Tibial artery (tissue), 4 donors: Measurements from ENCODE around the gene ADCY3.

Source experiments
- DNase-seq, 2 donors: peaks; one replicate each; pipeline ENCODE4 v3.0.0-alpha.2; 2019
- H3K27ac ChIP-seq, 2 donors: fragments of 200-600 bp; sonication (generic) in 1 of 2; 1 replicate in 1 of 2; 2 replicates in 1 of 2; pipeline ENCODE4 v1.5.1; 2018 to 2019; ENCODE audit warnings: mild to moderate bottlenecking in 1 of 2
- H3K27me3 ChIP-seq, 2 donors: fragments of 200-600 bp; sonication (generic) in 1 of 2; one replicate each; pipeline versions ENCODE4 v1.5.1 to v1.6.0; 2016 to 2019
- H3K36me3 ChIP-seq, 3 donors: fragments of 200-600 bp; sonication (generic) in 2 of 3; one replicate each; pipeline ENCODE4 v1.5.1; 2016 to 2019; ENCODE audit warnings: mild to moderate bottlenecking in 2 of 3
- H3K4me1 ChIP-seq, 4 donors: fragments of 200-600 bp; sonication (generic) in 2 of 4; 1 replicate in 3 of 4; 2 replicates in 1 of 4; pipeline ENCODE4 v1.5.1; 2016 to 2019
- H3K4me3 ChIP-seq, 2 donors: fragments of 200-600 bp; sonication (generic) in 1 of 2; 1 replicate in 1 of 2; 2 replicates in 1 of 2; pipeline ENCODE4 v1.5.1; 2018 to 2019; ENCODE audit warnings: mild to moderate bottlenecking in 2 of 2
- H3K9me3 ChIP-seq, 3 donors: fragments of 200-600 bp; sonication (generic) in 1 of 3; one replicate each; pipeline ENCODE4 v1.5.1; 2016 to 2019
- CTCF ChIP-seq, 2 experiments: fragments of 200-600 bp in 1 of 2; fragments of 450-650 bp in 1 of 2; IDR thresholded peaks; one replicate each; pipeline ENCODE4 v1.5.1; 2017 to 2019; ENCODE audit warnings: antibody characterized with exemption in 2 of 2, mild to moderate bottlenecking in 1 of 2, moderate library complexity in 1 of 2
- intact Hi-C: fragments of 100-400 bp; cut with DNase I; formaldehyde crosslinking; loops from one replicate; pipeline ENCODE4 v1.15.0; 2023; ENCODE audit warnings: low total_unique reads

The ADCY3 gene

GRCh38 chr2:24948506-24948905 lies 28.5 kb upstream of the ADCY3 start:
- H3K9me3 ChIP-seq: no peaks in the 10 kb centered on the region
- no peaks in the 10 kb centered on the region for H3K4me1 ChIP-seq
- intact Hi-C loops: no loop called here
- H3K36me3 ChIP-seq: peaks cover 29 to 67% (median 55%) of the 10 kb centered on the region in 3 donors
- TF ChIP-seq CTCF (IDR thresholded peaks at IDR 0.05): no peak
- H3K27me3 ChIP-seq: no peaks in the 10 kb centered on the region
- DNase-seq: no peak
- H3K27ac ChIP-seq: no peak overlapping the region
- no peak overlapping the region for H3K4me3 ChIP-seq

GRCh38 chr2:24947561-24948157 lies 27.6 kb upstream of the ADCY3 start:
- no peaks in the 10 kb centered on the region for H3K4me1 ChIP-seq
- TF ChIP-seq CTCF (IDR thresholded peaks at IDR 0.05): no peak
- DNase-seq: no peak
- H3K36me3 ChIP-seq: peaks cover 25 to 63% (median 48%) of the 10 kb centered on the region in 3 donors
- H3K4me3 ChIP-seq: no peak overlapping the region
- intact Hi-C loops: no loop called here
- no peaks in the 10 kb centered on the region for H3K9me3 ChIP-seq
- H3K27me3 ChIP-seq: no peaks in the 10 kb centered on the region
- H3K27ac ChIP-seq: no peak overlapping the region

GRCh38 chr2:24945907-24946306 lies 25.9 kb upstream of the ADCY3 start:
- Histone ChIP-seq H3K27ac (no peak overlapping the region), H3K36me3 (peaks cover 17 to 48% (median 34%) of the 10 kb centered on the region in 3 donors), H3K4me1 (no peaks in the 10 kb centered on the region), H3K27me3 (no peaks in the 10 kb centered on the region), H3K4me3 (no peak overlapping the region), H3K9me3 (no peaks in the 10 kb centered on the region)
- intact Hi-C loops: no loop called here
- TF ChIP-seq CTCF (IDR thresholded peaks at IDR 0.05): no peak
- no peak for DNase-seq

GRCh38 chr2:24943427-24944053 lies 23.5 kb upstream of the ADCY3 start:
- intact Hi-C loops: no loop called here
- no peaks in the 10 kb centered on the region for H3K4me1 ChIP-seq
- H3K27ac ChIP-seq: no peak overlapping the region
- H3K36me3 ChIP-seq: peaks cover 17 to 29% (median 25%) of the 10 kb centered on the region in 3 donors
- no peak overlapping the region for H3K4me3 ChIP-seq
- no peak for TF ChIP-seq CTCF (IDR thresholded peaks at IDR 0.05)
- no peak for DNase-seq
- no peaks in the 10 kb centered on the region for H3K27me3 ChIP-seq
- no peaks in the 10 kb centered on the region for H3K9me3 ChIP-seq

GRCh38 chr2:24939353-24939752 lies 19.3 kb upstream of the ADCY3 start:
- H3K27ac ChIP-seq: no peak overlapping the region
- no peak for DNase-seq

More at GRCh38 chr2:24939353-24939752, 19.3 kb upstream of the ADCY3 start:
- Histone ChIP-seq H3K36me3 (no peaks in the 10 kb centered on the region), H3K4me3 (no peak overlapping the region), H3K27me3 (no peaks in the 10 kb centered on the region), H3K4me1 (no peaks in the 10 kb centered on the region), H3K9me3 (no peaks in the 10 kb centered on the region)
- intact Hi-C loops: no loop called here
- no peak for TF ChIP-seq CTCF (IDR thresholded peaks at IDR 0.05)
